Tibial artery (tissue), 4 donors: Measurements from ENCODE around the gene BSDC1.

ENCODE experiments used
- DNase-seq, 2 donors: peaks; one replicate each; pipeline ENCODE4 v3.0.0-alpha.2; 2019
- H3K27ac ChIP-seq, 2 donors: fragments of 200-600 bp; sonication (generic) in 1 of 2; 1 replicate in 1 of 2; 2 replicates in 1 of 2; pipeline ENCODE4 v1.5.1; 2018 to 2019; ENCODE audit warnings: mild to moderate bottlenecking in 1 of 2
- H3K27me3 ChIP-seq, 2 donors: fragments of 200-600 bp; sonication (generic) in 1 of 2; one replicate each; pipeline versions ENCODE4 v1.5.1 to v1.6.0; 2016 to 2019
- H3K36me3 ChIP-seq, 3 donors: fragments of 200-600 bp; sonication (generic) in 2 of 3; one replicate each; pipeline ENCODE4 v1.5.1; 2016 to 2019; ENCODE audit warnings: mild to moderate bottlenecking in 2 of 3
- H3K4me1 ChIP-seq, 4 donors: fragments of 200-600 bp; sonication (generic) in 2 of 4; 1 replicate in 3 of 4; 2 replicates in 1 of 4; pipeline ENCODE4 v1.5.1; 2016 to 2019
- H3K4me3 ChIP-seq, 2 donors: fragments of 200-600 bp; sonication (generic) in 1 of 2; 1 replicate in 1 of 2; 2 replicates in 1 of 2; pipeline ENCODE4 v1.5.1; 2018 to 2019; ENCODE audit warnings: mild to moderate bottlenecking in 2 of 2
- H3K9me3 ChIP-seq, 3 donors: fragments of 200-600 bp; sonication (generic) in 1 of 3; one replicate each; pipeline ENCODE4 v1.5.1; 2016 to 2019
- CTCF ChIP-seq, 2 experiments: fragments of 200-600 bp in 1 of 2; fragments of 450-650 bp in 1 of 2; IDR thresholded peaks; one replicate each; pipeline ENCODE4 v1.5.1; 2017 to 2019; ENCODE audit warnings: antibody characterized with exemption in 2 of 2, mild to moderate bottlenecking in 1 of 2, moderate library complexity in 1 of 2
- intact Hi-C: fragments of 100-400 bp; cut with DNase I; formaldehyde crosslinking; loops from one replicate; pipeline ENCODE4 v1.15.0; 2023; ENCODE audit warnings: low total_unique reads

Gene BSDC1

DNA sequence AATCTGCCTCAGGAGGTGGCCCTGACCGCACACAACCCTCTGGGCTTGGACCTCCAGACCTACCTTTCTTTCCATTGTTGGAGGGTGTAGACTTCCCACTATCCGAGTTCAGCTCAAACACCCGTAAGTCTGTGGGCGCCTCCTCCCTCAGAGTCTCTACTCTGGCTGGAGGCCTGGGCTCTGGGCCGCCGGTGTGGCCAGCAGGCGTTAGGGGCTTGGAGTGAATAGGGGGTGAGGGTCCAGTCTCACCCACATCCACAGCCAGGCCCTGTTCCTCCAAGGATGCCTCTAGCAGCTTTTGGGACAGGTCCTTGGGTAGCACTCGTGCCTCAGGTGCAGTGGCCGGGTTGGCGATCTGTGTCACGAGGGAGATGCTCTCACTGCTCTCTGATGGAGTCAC, 18.0 kb downstream of the BSDC1 start:
- peaks cover 87 to 99% (median 97%) of the 10 kb centered on the region in 3 donors for H3K36me3 ChIP-seq
- no peak overlapping the region for H3K27ac ChIP-seq
- no peak overlapping the region for H3K4me3 ChIP-seq
- DNase-seq: no peak
- H3K4me1 ChIP-seq: no peaks in the 10 kb centered on the region
- intact Hi-C loops: no loop called here
- no peak for TF ChIP-seq CTCF (IDR thresholded peaks at IDR 0.05)
- H3K27me3 ChIP-seq: no peaks in the 10 kb centered on the region
- no peaks in the 10 kb centered on the region for H3K9me3 ChIP-seq

- no peaks in the 10 kb centered on the region for H3K27me3 ChIP-seq
- intact Hi-C loops: no loop called here
- no peak overlapping the region for H3K27ac ChIP-seq
- H3K4me3 ChIP-seq: no peak overlapping the region
- no peak for DNase-seq
- no peaks in the 10 kb centered on the region for H3K9me3 ChIP-seq
- peaks cover 71 to 96% (median 82%) of the 10 kb centered on the region in 3 donors for H3K36me3 ChIP-seq
- no peaks in the 10 kb centered on the region for H3K4me1 ChIP-seq
- TF ChIP-seq CTCF (IDR thresholded peaks at IDR 0.05): no peak
These were observed 20.1 kb downstream of the BSDC1 start for GRCh38 chr1:32373996-32374592.

GRCh38 chr1:32372149-32372756, 22.0 kb downstream of the BSDC1 start:
- no peak for TF ChIP-seq CTCF (IDR thresholded peaks at IDR 0.05)
- Histone ChIP-seq H3K9me3 (no peaks in the 10 kb centered on the region), H3K4me1 (no peaks in the 10 kb centered on the region), H3K36me3 (peaks cover 65 to 96% (median 82%) of the 10 kb centered on the region in 3 donors), H3K4me3 (no peak overlapping the region), H3K27me3 (no peaks in the 10 kb centered on the region), H3K27ac (no peak overlapping the region)
- no peak for DNase-seq
- intact Hi-C loops: no loop called here

- Histone ChIP-seq H3K27me3 (no peaks in the 10 kb centered on the region), H3K27ac (no peak overlapping the region), H3K9me3 (no peaks in the 10 kb centered on the region), H3K36me3 (peaks cover 41 to 94% (median 71%) of the 10 kb centered on the region in 3 donors), H3K4me3 (no peak overlapping the region), H3K4me1 (no peaks in the 10 kb centered on the region)
- DNase-seq: no peak
- intact Hi-C loops: no loop called here
- TF ChIP-seq CTCF (IDR thresholded peaks at IDR 0.05): no peak
These were observed 26.2 kb downstream of the BSDC1 start for GRCh38 chr1:32367912-32368635.

GRCh38 chr1:32365445-32365844, 28.8 kb downstream of the BSDC1 start:
- Histone ChIP-seq H3K27me3 (no peaks in the 10 kb centered on the region), H3K4me3 (no peak overlapping the region), H3K27ac (no peak overlapping the region), H3K4me1 (peaks cover 0 to 20% (median 14%) of the 10 kb centered on the region in 4 donors), H3K36me3 (peaks cover 29 to 72% (median 53%) of the 10 kb centered on the region in 3 donors), H3K9me3 (no peaks in the 10 kb centered on the region)
- intact Hi-C loops: no loop called here
- no peak for DNase-seq
- TF ChIP-seq CTCF (IDR thresholded peaks at IDR 0.05): no peak
